CD4-positive, alpha-beta T cell treated with Interferon gamma for 1 hour (primary cell): ENCODE measurements around the gene MGST1.
"Not testable (repeated sequence)": the region's sequence is repeated elsewhere in the genome, so short reads cannot be mapped to it uniquely, and the experiment has no call there.

Experiments
- DNase-seq: peaks from one replicate; pipeline ENCODE4 v3.0.0-alpha.2; 2020

Gene MGST1

DNA sequence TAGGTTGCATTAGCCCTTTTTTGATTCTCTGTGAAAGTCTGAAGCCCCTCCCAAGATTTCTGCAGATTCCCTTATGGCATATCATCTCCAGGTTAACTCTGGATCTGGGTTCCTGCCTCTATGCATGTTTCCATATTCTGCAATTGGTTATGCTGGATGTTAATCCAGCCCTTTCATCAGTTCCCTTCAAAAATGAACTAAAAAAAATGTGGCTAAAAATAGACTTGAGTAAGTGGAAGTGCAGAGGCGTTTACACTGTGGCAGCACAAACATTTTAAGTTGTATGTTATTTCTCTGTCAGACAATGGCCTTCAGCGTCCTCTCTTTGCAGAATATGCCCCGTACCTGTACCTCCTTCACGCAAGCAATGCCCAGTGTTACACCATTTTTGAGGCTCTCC lies 11.4 kb downstream of the MGST1 start:
- DNase-seq = no peak

DNA sequence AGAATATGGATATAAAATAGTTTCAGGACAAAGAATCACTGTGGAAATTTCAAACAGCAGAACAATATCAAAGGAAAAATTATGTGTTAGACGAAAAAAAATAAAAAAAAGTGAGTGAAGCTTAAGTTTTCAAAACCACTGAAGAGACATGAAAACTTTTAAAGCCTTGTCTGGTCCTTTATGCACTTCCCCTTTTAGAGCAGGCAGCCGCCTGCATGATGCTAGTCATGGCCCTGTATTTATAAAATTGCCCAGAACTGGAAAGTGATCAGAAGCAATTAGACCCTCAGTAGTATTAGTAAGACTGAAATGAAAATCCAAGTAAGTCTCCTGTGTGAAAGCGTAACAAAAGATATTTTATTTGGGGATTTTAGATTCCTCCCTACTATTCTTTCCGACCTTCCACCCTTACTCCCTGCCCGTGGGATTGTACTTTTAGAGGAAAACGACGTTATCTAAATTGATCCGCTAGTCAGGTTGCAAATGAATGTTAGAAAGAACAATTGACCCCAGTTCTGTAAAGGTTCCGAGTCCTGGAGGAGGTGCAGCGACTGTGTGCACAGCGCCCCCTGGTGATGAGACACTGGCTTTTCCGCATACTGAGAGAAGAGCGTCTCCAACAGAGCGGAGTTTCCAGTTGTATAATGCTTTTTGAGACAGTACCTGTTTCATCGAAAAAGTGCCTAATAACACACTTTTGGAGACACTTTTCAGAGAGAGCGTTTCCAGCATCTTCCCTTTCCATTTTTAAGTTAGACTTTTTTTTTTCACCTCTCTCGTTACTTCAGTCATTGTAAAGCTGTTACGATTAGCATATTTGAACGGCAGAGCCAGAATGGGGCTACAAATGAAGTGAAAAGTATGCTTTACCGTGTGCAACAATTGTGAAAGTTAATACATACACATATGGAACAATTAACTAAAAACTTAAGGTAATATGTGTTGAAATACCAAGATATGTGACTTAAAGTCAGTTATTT lies 12.4 kb downstream of the MGST1 start:
- peak; percentile 13 for DNase-seq

DNA sequence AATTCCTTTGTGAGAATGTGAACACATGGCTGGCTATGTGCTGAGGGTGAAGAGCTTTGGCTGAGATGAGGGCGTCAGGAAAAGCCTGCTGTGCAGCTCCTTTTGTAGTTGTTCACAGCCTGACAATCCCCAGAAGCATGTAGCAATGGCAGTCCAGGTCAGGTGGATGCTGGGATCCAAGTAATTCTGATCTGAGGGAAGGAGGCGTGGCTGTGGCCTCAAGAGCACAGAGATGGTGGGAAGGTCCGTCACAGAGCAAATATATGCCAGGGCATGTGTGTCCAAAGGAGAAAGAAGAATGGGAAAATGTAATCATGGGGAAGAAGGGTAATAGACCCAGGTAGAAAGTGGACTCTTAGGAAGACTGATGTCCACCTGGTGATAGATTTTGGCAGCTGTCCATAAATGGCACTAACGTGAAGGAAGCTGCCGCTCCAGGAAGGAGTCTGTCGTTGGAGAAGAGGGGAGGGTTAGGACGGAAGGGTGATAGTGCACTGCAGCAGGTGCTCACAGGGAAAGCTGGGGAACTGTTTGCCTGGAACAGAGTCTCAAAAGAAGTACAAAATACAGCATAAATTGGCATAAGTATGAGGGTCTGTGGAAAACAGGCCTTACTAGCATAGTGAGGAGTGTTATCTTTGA lies 13.8 kb downstream of the MGST1 start:
- DNase-seq = no peak

DNA sequence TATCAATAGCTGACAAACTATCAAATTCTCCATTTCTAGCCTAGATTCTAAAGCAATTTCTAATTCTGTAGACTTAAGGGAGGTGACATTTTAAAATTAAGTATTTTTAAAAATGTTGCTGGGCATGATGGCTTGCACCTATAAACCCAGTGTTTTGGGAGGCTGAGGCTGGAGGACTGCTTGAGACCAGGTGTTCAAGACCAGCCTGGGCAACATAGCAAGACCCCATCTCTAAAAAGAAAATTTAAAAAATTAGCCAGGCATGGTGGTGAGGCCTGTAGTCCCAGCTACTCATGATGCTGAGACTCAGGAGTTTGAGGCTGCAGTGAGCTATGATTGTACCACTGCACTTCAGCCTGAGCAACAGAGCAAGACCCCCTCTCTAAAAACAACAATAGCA lies 15.1 kb downstream of the MGST1 start:
- DNase-seq = no peak

DNA sequence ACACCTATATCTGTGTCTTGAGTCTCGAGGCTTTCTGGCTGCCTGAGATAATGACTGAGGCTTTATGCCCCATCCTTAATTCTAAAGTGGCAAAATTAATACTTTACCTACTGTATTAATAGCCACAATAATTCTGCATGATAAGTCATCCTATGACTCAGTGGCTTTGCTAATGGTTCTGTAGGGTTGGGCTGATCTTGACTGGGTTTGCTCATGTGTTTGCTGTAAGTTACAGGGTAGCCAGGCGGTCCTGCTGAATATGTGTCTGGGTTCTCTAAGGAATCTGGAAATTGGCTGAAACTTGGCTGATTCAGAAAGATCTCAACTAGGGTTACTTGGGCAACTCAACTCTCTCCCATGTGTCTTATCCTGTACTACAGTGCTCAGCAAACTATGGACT lies 21.7 kb downstream of the MGST1 start:
- no peak for DNase-seq

DNA sequence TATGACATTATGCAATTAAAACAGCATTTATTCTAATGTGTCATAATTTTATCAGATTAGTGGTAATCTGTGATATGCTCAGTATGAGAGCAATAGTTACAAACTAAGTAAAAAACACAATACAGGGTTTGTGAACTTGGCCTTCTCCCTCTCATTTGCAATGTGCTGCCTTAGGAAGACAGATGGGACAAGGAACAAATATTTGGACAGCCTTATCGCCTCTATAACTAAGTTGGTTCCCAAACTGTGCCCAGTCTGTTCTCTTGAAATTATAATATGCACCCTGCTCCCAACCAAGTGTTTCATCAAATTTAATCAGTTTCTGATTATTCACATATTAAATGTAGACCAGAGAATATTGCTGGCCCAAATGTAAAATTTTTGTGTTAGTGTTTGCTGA lies 22.7 kb downstream of the MGST1 start:
- no peak for DNase-seq

DNA sequence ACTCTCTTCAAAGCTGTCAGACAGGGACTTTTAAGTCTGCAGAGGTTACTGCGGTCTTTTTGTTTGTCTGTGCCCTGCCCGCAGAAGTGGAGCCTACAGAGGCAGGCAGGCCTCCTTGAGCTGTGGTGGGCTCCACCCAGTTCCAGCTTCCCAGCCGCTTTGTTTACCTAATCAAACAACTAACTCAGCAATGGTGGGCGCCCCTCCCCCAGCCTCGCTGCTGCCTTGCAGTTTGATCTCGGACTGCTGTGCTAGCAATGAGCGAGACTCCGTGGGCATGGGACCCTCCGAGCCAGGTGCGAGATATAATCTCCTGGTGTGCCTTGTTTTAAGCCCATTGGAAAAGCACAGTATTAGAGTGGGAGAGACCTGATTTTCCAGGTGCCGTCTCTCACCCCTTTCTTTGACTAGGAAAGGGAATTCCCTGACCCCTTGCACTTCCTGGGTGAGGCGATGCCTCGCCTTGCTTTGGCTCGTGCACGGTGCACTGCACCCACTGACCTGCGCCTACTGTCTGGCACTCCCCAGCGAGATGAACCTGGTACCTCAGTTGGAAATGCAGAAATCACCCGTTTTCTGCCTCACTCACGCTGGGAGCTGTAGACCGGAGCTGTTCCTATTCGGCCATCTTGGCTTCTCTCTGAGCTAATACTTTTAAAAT lies 35.3 kb downstream of the MGST1 start:
- not testable (repeated sequence) for DNase-seq

DNA sequence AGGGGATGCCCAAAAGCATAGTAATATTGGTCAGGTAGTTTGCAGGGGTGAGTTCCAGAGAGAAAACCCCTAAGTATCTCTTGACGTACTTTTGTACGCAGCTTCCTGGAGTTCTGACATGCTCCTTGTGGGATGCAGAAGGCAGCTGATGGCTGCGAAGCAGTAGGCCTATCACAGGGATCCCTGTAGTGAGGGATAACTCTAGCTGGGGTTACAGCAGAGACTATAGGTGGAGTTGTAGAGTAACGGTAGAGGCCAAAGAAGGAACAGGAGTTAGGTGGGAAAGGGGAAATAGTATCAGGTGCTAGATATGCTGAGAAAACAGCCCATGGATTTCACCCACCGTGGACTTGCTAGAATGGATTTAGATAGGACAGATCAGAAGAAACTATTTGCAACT lies 37.3 kb downstream of the MGST1 start:
- no peak for DNase-seq

DNA sequence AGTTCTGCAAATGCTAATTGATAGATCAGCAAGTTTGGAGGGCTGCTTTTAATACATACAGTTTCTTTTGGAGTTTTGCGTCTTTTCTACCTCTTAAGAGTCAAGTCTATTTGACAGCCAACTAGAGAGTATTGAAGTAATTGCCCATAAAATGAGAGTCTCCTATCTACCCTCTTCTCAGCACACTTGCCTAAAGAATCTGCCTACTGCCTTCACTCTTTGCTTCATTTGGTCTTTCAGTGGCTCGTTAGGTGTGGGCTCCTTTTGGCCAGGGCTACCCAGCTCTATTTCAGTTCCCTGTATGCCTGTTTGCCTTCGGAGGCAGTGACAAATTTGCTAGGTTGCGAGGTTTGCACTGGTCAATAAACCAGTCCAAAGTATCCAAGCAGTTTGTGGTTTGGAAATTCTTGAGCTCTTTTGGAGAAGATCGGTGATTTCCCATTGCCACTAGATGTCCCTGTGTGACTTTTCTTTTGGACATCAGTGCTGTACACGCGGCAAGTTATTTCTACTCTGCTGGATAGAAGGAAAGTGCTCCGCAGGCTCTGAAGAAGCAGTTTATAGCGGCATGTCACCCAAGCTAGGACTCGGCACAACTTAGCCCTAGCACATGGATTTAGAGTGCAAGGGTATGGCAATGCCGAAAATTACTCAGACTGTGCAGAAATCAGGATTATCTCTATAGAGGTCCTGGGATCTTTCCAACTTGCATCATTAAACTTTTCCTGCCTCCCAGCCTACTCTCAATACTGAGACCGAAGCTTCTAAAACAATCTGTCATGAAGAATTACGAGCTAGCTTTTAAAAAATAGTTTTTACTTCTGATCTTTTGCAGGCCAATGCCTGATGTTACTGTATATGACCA lies 38.6 kb downstream of the MGST1 start:
- no peak for DNase-seq

DNA sequence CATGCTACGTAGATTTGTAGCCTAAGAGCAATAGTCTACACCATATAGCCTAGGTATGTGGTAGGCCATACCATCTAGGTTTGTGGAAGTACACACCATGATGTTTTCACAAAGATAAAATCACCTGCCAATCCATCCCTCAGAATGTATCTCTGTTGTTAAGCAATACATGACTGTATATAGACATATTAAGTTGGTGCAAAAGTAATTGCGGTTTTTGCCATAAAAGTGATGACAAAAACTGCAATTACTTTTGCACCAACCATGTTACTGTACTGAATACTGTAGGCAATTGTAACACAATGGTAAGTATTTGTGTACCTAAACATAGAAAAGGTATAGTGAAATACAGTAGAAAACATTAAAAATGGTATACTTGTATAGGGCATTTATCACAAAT lies 40.5 kb downstream of the MGST1 start:
- no peak for DNase-seq

DNA sequence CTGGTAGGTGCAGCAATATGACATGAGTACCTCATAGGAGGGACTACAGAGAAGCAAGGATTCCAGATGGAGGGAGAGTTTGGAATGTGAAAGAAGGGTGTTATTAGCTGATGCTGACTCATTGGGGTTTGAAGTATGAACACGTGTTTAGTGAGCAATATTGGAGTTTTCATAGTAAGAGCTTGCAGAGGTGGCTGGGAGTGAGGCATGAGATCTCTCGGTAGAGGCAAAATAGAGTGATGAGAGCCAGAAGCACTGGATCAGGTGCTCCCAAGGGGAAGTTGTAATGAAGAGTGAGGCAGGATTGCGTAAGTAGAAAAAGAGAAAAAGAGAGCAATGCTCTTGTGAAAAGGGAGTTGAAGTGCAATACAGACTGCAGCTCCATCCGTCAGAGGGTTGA lies 42.1 kb downstream of the MGST1 start:
- no peak for DNase-seq

DNA sequence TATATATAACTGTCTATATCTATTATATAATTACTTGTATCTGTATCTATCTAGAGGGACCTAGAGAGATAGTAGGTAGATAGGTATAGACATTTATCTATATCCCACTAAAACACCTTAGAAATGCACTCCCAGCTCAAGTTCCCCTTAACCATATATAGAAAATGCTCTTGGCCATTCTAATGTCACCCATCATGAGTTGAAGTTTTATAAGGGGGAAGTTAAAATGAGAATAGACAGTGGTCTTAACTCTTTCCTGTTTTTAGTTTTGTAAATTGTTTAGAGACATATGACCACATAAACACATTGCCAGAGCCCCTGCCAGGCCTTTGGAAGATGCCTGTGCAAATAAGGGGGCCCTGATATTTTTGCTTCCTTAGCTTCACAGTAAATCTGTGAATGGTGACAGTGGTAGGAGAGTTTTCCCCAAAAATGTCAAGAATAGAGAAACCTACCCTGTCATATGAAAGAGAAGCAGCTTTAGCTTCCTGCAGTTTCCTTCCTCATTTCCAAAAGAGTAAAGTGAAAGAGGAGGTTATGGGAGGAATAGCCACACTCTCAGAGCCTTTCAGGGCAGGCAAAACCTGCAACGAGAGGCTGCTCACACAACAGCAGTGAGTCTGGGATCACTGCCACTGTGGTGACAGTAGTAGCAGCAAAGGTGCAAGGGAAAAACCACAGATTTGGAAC lies 45.5 kb downstream of the MGST1 start:
- no peak for DNase-seq

DNA sequence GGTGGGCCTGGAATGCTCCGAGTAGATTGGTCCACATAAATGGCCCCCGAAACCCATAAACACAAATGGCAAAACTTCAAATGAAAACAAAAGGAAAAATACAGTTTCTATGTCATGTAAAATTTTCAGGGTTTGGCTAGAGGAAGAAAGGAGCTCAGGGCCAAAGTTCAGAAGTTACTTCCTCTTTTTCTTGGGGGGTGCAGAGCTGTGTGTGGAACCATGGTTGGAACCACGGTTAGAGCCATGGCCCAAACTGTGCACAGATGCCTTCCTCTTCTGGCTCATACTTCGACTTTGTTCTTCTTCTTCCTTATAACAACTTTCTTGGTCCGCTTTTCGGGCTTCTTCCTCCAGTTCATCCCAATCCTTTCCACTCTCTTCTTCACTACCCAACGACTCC lies 51.7 kb downstream of the MGST1 start:
- no peak for DNase-seq

DNA sequence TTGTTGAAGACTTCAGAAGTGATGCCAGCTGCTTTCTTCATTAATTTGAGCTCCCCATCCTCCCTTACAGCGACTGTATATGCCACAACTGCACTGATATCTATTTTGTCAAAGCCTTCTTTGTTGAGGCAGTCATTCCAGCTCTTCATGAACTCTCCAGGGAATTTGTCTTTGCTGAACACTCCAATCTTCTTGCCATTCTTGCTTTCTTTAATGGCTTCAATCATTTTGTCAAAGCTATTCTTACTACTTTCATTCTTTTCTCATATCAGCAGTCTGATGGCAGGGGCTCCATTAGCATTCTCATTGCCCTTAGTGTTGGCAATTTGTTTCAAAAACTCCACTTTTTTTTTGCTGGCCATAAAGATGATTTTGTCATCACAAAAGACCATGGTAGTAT lies 54.4 kb downstream of the MGST1 start:
- not testable (repeated sequence) for DNase-seq

DNA sequence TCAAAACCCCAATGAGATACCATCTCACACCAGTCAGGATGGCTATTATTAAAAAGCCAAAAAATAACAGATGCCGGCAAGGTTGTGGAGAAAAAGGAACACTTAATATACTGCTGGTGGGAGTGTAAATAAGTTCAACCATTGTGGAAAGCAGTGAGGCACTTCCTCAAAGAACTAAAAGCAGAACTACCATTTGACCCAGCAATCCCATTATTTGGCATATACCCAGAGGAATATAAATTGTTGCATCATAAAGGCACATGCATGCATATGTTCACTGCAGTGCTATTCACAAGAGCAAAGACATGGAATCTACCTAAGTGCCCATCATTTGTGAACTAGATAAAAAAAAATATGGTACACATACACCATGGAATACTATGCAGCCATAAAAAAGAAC lies 59.9 kb downstream of the MGST1 start:
- DNase-seq = no peak
